HCT116 (cell line): Measurements from ENCODE around the gene CCDC92.

Source experiments
- CBX3 ChIP-seq: IDR thresholded peaks from 2 replicates; pipeline ENCODE4 v1.6.1; 2012; ENCODE audit warnings: low read depth
- CTCF ChIP-seq, 3 experiments: fragments of 200-600 bp in 1 of 3; sonication (generic) in 1 of 3; IDR thresholded peaks in 2 of 3; conservative IDR thresholded peaks in 1 of 3; 2 replicates each; pipeline ENCODE4 v1.5.1; 2012 to 2017; ENCODE audit warnings: low read depth in 2 of 3, low read length in 2 of 3, antibody characterized with exemption in 1 of 3, borderline replicate concordance in 1 of 3, control low read depth in 1 of 3, mild to moderate bottlenecking in 1 of 3, mixed read lengths in 1 of 3, mixed run types in 1 of 3, moderate library complexity in 1 of 3; ENCODE audit not compliant: insufficient read depth in 1 of 3
- EZH2 ChIP-seq: fragments of 200-600 bp; sonication (generic); IDR thresholded peaks from 2 replicates; pipeline ENCODE4 v1.6.1; 2017; ENCODE audit warnings: antibody characterized with exemption, mixed run types
- EZH2phosphoT487 ChIP-seq: fragments of 200-600 bp; IDR thresholded peaks from 2 replicates; pipeline ENCODE4 v1.6.1; 2018; ENCODE audit warnings: antibody characterized with exemption, borderline replicate concordance
- MAX ChIP-seq: IDR thresholded peaks from 2 replicates; pipeline ENCODE4 v1.6.1; 2012
- POLR2A ChIP-seq: IDR thresholded peaks from 2 replicates; pipeline ENCODE4 v1.7.0; 2011; ENCODE audit warnings: borderline replicate concordance; ENCODE audit not compliant: insufficient read depth, insufficient read length; ENCODE audit errors: extremely low read depth
- POLR2AphosphoS5 ChIP-seq: IDR thresholded peaks from 2 replicates; pipeline ENCODE4 v1.6.1; 2011; ENCODE audit warnings: mild to moderate bottlenecking, low read depth, low read length, moderate library complexity
- RAD21 ChIP-seq: IDR thresholded peaks from 2 replicates; pipeline ENCODE4 v1.6.1; 2012; ENCODE audit warnings: low read depth, mild to moderate bottlenecking
- SP1 ChIP-seq: IDR thresholded peaks from 2 replicates; pipeline ENCODE4 v1.6.1; 2012; ENCODE audit warnings: low read depth
- TCF7L2 ChIP-seq: IDR thresholded peaks from 2 replicates; pipeline ENCODE4 v1.7.0; 2011; ENCODE audit warnings: borderline replicate concordance, inconsistent platforms; ENCODE audit not compliant: insufficient read depth, insufficient read length; ENCODE audit errors: extremely low read depth
- YY1 ChIP-seq: IDR thresholded peaks from 2 replicates; pipeline ENCODE4 v1.6.1; 2011; ENCODE audit warnings: low read length, low read depth, moderate library complexity, mild to moderate bottlenecking; ENCODE audit not compliant: insufficient replicate concordance; ENCODE audit errors: extremely low read depth
- ZFX ChIP-seq: fragments of 450-650 bp; IDR thresholded peaks from 2 replicates; pipeline ENCODE4 v1.6.1; 2017

GRCh38 chr12:123914726-123915333, 57.8 kb downstream of the CCDC92 start:
- TF ChIP-seq CTCF (IDR thresholded peaks at IDR 0.05 in 2 of 3, conservative IDR thresholded peaks at IDR 0.05 in 1 of 3; ENCODE audit: borderline replicate concordance in 1 of 3, insufficient read depth in 1 of 3, low read depth in 2 of 3, low read length in 2 of 3) (no peak), YY1 (no peak), EZH2 (no peak), CBX3 (no peak), TCF7L2 (no peak), POLR2AphosphoS5 (no peak), POLR2A (no peak), EZH2phosphoT487 (no peak), MAX (no peak), SP1 (no peak), RAD21 (no peak), ZFX (no peak)
